ENCODE measurements around the gene ENPP1.

The ENPP1 gene

GRCh38 chr6:131876545-131876944, 68.7 kb downstream of the ENPP1 start:
- Histone ChIP-seq H3K4me1 (ENCODE audit: control insufficient read depth, insufficient read depth, low read length) (no peaks in the 10 kb centered on the region), H3K36me3 (ENCODE audit: control insufficient read depth in 2 of 2, insufficient read depth in 1 of 2, low read length in 2 of 2) (peaks cover 22 to 41% of the 10 kb centered on the region in 2 experiments), H3K27ac (ENCODE audit: extremely low read depth, low read depth, low read length) (no peak overlapping the region), H3K4me3 (ENCODE audit: low read depth, low read length) (no peak overlapping the region), H3K9me3 (ENCODE audit: control insufficient read depth, insufficient read depth, low read depth, low read length) (no peaks in the 10 kb centered on the region)
- ChIA-PET CTCF (interaction anchor here (0.6 kb wide), 1 partner anchor 339 kb away, joined by 4 read pairs; no protein-coding TSS in a partner anchor), POLR2A (no interaction called here)
- no peak for TF ChIP-seq ZNF10 (tag by site-specific recombination; IDR thresholded peaks at IDR 0.05)
- TF ChIP-seq SCRT1 (tag by site-specific recombination; IDR thresholded peaks at IDR 0.05; ENCODE audit: borderline replicate concordance) = peak; percentile 55; the same call in 1 of the 2 replicates
- TF ChIP-seq ZNF214 (tag by site-specific recombination; IDR thresholded peaks at IDR 0.05; ENCODE audit: borderline replicate concordance) = no peak
- TF ChIP-seq ZNF121 (tag by site-specific recombination; IDR thresholded peaks at IDR 0.05) = no peak
- TF ChIP-seq ZNF654 (tag by site-specific recombination; IDR thresholded peaks at IDR 0.05; ENCODE audit: low read depth) = no peak
- no peak for TF ChIP-seq ZNF16 (tag by site-specific recombination; IDR thresholded peaks at IDR 0.05; ENCODE audit: low read depth)
- TF ChIP-seq ZNF18 (tag by site-specific recombination; IDR thresholded peaks at IDR 0.05) = no peak
- TF ChIP-seq SCRT2 (tag by site-specific recombination; IDR thresholded peaks at IDR 0.05) = peak; percentile 85

- Histone ChIP-seq H3K9me3 (ENCODE audit: control insufficient read depth, insufficient read depth, low read depth, low read length) (no peaks in the 10 kb centered on the region), H3K4me1 (ENCODE audit: control insufficient read depth, insufficient read depth, low read length) (no peaks in the 10 kb centered on the region), H3K36me3 (ENCODE audit: control insufficient read depth in 2 of 2, insufficient read depth in 1 of 2, low read length in 2 of 2) (peaks cover 23 to 45% of the 10 kb centered on the region in 2 experiments), H3K4me3 (ENCODE audit: low read depth, low read length) (no peak overlapping the region), H3K27ac (ENCODE audit: extremely low read depth, low read depth, low read length) (no peak overlapping the region)
- POLR2A ChIA-PET = no interaction called here
- CTCF ChIA-PET = interaction anchor here (1.0 kb wide), 1 partner anchor 250 kb away, joined by 3 read pairs; the partner anchor contains the start of gene MED23
- no peak for TF ChIP-seq ZNF350 (tag by site-specific recombination; IDR thresholded peaks at IDR 0.05)
- no peak for TF ChIP-seq ZNF664 (tag by site-specific recombination; IDR thresholded peaks at IDR 0.05)
- no peak for TF ChIP-seq ZNF175 (tag by site-specific recombination; IDR thresholded peaks at IDR 0.05)
- TF ChIP-seq ZNF202 (tag by site-specific recombination; IDR thresholded peaks at IDR 0.05; ENCODE audit: borderline replicate concordance) = no peak
- TF ChIP-seq ZNF223 (tag by site-specific recombination; IDR thresholded peaks at IDR 0.05) = no peak
- TF ChIP-seq ZNF433 (tag by site-specific recombination; IDR thresholded peaks at IDR 0.05; ENCODE audit: low read depth) = no peak
- TF ChIP-seq ZNF501 (tag by site-specific recombination; IDR thresholded peaks at IDR 0.05) = no peak
- TF ChIP-seq OSR2 (tag by site-specific recombination; IDR thresholded peaks at IDR 0.05) = no peak
- TF ChIP-seq ZNF621 (tag by site-specific recombination; IDR thresholded peaks at IDR 0.05) = no peak
- TF ChIP-seq ZNF10 (tag by site-specific recombination; IDR thresholded peaks at IDR 0.05) = no peak
Measured at GRCh38 chr6:131877999-131878789, 70.4 kb downstream of the ENPP1 start.

- Histone ChIP-seq H3K4me3 (ENCODE audit: low read depth, low read length) (no peak overlapping the region), H3K9me3 (ENCODE audit: control insufficient read depth, insufficient read depth, low read depth, low read length) (no peaks in the 10 kb centered on the region), H3K27ac (ENCODE audit: extremely low read depth, low read depth, low read length) (no peak overlapping the region), H3K4me1 (ENCODE audit: control insufficient read depth, insufficient read depth, low read length) (no peaks in the 10 kb centered on the region), H3K36me3 (ENCODE audit: control insufficient read depth in 2 of 2, insufficient read depth in 1 of 2, low read length in 2 of 2) (peaks cover 18 to 44% of the 10 kb centered on the region in 2 experiments)
- CTCF ChIA-PET = interaction anchor here (0.5 to 2.6 kb wide), 3 partner anchors 187 to 703 kb away, joined by 3 to 10 read pairs (median 3); no protein-coding TSS in a partner anchor
- POLR2A ChIA-PET = no interaction called here
- TF ChIP-seq ZFHX2 (tag by site-specific recombination; conservative IDR thresholded peaks at IDR 0.05) (no peak), BCL11A (tag by site-specific recombination; IDR thresholded peaks at IDR 0.05; ENCODE audit: low read depth) (no peak), ZNF280C (tag by site-specific recombination; IDR thresholded peaks at IDR 0.05) (no peak), ZNF555 (tag by site-specific recombination; conservative IDR thresholded peaks at IDR 0.05) (no peak), ZFP41 (tag by site-specific recombination; IDR thresholded peaks at IDR 0.05; ENCODE audit: borderline replicate concordance) (no peak), ZNF843 (tag by site-specific recombination; IDR thresholded peaks at IDR 0.05) (no peak), ZNF544 (tag by site-specific recombination; IDR thresholded peaks at IDR 0.05) (no peak), ZNF133 (tag by site-specific recombination; IDR thresholded peaks at IDR 0.05) (no peak), TCF7L2 (IDR thresholded peaks at IDR 0.05; ENCODE audit: borderline replicate concordance, low read depth, low read length) (no peak), ZNF624 (tag by site-specific recombination; IDR thresholded peaks at IDR 0.05) (no peak)
Measured at GRCh38 chr6:131883016-131883415, 75.2 kb downstream of the ENPP1 start.

Measured in HEK293 (cell line).